ENCODE results near the gene ROCK2. TPM values are rescaled to one million over a fixed set of nuclear protein-coding genes. Genes with fewer than 3 reads are reported as not detected.
"Not testable (repeated sequence)": the region's sequence is repeated elsewhere in the genome, so short reads cannot be mapped to it uniquely, and the experiment has no call there.

The ROCK2 gene
- total RNA-seq, 1 experiment from 2014 or later, result 36.7 TPM

DNA sequence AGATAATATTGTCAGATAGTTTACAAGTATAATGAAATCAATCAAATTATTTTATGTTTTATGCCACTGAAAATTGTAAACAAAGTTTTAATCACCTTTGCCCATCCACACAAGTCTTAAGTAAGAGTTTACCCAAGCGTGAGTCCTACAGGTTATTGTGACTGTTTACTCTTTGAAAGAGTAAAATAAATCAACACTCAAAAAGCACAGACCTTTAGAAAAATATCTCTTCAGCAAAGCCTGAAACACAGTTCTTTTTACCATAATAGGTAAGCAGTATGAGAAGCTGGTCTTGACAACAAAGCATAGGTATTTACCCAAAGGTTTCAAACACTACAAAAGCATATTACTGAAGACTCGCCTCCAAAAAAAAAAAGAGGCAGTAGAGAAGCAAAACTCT lies 3.7 kb downstream of the ROCK2 start:
- no peak for DNase-seq (ENCODE audit: low read depth)

DNA sequence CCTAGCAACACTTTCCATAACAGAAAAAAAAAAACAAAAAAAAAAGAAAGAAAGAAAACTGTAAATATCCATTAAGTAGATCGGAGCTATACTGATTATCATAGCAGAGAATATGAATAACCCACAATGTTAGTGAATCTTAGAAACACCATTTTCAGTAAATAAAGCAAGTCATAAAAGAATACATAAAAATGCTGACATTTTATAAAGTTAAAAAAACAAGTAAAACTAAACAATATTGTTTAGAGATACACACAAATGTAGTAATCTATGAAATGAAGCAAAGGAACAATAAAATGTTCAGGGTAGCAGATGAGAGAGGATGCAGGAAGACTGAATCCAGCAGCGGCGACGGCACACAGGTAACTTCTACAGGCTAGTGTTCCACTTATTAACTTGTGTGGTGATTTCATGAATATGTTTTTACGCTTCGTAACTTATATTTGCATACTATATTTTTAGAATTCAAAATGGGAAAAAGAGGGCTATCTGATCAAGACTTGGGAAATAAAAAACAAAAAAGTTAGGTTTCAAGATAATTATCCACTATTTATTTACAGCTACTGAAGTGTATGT lies 4.8 kb downstream of the ROCK2 start:
- no peak for DNase-seq (ENCODE audit: low read depth)

DNA sequence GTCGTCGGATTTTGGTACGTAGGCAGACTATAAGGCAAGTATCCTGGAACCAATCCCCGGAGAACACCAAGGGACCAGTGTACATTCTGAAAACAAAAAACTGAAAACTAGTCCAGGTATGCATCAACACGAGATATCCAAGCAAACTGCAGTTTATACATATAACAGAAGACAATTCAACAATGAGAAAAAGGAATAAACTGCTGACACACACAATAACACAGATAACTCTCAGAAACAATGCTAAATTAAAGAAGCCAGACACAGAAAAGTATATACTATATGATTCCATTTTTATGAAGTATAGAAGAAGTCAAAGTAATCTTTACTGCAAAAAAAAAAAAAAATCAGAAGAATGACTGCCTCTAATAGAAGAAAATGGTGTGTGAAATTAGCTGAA lies 5.9 kb downstream of the ROCK2 start:
- DNase-seq (ENCODE audit: low read depth), result no peak

DNA sequence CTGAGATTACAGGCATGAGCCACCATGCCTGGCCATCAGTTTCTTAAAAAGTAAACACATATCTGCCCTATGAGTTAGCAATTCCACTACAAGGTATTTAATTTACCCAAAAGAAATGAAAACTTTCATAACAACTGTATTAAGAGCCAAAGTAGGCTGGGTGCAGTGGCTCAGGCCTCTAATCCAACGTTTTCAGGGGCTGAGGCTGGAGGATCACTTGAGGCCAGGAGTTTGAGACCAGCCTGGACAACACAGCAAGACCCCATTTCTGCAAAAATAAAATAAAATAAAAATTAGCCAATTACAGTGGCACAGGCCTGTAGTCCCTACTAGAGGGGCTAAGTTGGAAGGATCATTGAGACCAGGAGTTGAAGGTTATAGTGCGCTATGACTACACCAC lies 6.5 kb downstream of the ROCK2 start:
- no peak for DNase-seq (ENCODE audit: low read depth)

DNA sequence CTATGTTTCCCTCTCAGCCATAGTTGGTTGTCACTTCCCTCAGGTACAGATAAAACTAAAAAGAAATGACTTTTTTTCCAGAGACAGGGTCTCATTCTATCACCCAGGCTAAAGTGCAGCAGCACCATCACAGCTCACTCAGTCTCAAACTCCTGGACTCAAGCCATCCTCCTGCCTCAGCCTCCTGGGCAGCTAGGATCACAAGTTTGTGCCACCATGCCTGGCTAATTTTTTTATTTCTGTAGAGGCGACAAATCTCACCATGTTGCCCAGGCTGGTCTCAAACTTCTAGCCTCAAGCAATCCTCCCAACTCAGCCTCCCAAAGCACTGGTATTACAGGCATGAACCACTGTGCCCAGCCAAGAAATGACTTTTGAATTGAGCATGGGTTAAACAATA lies 8.2 kb downstream of the ROCK2 start:
- no peak for DNase-seq (ENCODE audit: low read depth)

DNA sequence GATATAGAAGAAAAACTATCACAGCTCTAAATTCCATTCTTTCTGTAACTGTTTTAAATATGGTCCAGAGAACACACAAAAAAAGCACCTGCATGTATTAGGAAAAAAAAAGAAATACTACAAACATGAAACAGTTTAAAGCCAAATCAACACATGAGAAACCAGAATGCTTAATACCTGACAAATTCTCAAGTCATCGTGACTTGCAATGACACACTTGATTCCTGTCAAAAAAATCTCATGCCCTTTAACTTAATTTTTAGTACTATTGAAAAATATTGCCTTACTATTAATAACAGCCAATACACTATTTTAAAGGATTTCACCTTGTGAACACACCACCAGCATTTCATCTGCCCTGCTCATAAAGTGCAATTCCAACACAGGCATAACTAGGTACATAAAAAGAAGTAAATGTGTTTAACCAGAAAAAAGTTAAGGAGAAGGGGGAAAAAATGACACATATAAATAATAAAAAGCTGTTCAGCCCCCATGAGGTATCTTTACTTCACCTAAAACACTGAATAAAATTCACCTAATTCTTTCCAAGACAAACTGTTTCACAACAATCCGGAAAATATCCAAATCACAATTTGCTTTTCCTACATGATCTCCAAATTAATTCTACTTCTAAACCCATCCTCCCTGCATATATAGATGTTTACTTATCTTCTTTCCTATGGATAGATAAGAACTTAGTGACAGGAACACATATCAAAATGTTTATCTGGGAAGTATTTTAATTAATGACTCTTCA lies 10.8 kb downstream of the ROCK2 start:
- DNase-seq (ENCODE audit: low read depth), result no peak

DNA sequence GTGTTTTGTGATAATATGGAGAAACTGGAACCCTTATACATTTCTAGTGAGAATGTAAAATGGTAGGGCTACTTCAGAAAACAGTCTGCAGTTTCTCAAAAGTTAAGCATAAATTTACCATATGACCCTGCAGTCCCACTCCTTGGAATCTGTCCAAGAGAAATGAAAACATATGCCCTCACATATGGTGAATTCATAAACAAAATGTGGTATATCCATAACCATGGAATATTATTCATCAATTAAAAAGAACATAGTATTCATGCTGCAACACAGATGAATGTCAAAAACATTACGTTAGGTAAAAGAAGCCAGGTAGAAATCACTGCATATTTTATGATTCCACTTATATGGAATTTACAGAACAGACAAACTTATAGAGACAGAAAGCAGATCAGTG lies 11.8 kb downstream of the ROCK2 start:
- DNase-seq (ENCODE audit: low read depth), result no peak

DNA sequence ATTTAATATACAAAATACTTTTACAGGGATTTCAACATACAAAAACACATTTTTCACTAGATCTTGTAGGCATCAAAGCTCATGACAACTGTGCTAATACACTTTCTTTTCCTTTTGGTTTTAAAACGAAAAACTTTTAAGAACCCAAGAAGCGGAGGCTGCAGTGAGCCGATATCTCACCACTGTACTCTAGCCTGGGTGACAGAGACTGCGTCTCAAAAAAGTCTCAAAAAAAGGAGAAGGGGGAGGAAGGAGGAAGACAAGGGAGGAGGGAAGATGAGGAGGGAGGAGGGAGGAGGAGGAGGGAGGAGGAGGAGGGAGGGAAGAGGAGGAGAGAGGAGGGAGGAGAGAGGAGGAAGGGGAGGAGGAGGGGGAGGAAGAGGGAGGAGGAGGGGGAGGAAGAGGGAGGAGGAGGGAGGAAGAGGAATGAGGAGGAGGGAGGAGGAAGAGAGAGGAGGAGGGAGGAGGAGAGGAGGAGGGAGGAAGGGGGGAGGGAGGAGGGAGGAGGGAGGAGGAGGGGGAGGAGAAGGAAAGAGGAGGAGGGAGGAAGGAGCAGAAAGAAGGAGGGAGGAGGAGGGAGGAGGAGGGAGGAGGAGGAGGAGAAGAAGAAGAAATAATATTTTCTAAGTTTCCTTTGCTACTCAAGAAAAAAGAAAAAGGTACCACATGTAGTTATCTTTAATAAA lies 13.8 kb downstream of the ROCK2 start:
- no peak for DNase-seq (ENCODE audit: low read depth)

DNA sequence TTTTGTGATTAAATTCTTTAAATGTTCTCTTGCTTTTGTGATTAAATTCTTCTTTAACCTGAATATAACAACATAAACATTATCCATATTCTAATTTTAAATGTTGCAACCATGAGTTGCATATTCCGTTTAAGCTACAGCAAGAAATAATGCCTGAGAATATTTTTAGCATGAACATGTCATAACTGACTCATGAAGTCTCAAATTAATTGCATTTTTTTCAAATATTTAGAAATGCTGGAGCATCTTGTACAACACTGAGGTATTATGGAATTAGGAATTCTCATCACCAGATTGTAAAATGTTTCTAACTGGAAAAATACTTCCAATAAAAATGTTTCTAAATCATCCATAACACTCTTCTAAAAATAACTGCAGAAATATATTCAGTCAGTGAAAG lies 14.7 kb downstream of the ROCK2 start:
- DNase-seq (ENCODE audit: low read depth), result no peak

DNA sequence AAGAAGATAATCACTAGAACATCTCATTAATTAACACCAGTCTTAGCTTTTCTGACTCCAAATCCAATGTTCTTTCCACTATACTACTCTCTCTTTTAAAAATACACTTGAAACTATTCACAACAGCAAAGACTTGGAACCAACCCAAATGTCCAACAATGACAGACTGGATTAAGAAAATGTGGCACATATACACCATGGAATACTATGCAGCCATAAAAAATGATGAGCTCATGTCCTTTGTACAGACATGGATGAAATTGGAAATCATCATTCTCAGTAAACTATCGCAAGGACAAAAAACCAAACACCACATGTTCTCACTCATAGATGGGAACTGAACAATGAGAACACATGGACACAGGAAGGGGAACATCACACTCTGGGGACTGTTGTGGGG lies 15.9 kb downstream of the ROCK2 start:
- not testable (repeated sequence) for DNase-seq (ENCODE audit: low read depth)

DNA sequence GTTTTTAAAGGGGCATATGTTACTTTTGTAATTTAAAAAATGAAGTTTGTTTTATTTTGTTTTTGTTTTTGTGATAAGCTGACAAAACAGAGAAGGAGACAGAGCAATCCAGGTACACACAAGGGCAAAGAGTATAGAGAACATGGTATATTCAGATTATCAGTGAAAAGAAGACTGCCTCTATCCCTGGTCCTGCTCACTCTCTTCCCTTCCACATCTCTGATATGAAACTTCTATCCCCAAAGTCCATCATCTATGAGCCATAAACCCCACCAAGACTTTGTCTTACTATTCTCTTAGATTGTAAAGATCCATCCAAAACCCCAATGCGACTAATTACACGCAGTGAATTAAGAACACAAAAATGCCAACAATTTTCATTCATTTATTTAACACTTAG lies 16.6 kb downstream of the ROCK2 start:
- DNase-seq (ENCODE audit: low read depth), result no peak

DNA sequence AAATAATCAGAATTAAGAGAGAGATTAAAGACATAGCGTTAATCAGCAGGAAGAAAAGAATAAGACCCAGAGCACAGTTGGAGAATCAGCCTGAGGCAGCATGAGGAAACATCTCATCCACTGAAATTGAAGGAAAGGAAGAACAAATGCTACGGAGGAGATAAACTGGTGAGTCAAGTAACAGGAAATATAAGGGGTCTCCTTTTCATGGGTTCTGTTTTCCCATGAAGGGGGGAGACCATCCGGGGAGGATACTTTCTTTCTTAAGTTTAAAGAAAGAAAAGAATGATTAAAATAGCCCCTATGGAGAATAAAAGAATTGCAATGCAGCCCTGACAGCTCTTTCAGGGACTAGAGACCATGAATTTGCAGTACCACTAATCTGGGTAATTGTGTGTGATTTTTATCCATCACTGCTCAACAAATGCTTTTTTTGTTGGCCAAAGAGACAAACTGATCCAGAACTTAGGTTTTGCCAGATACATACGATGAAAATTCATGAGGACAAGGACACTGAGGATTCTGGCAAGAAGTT lies 17.7 kb downstream of the ROCK2 start:
- DNase-seq (ENCODE audit: low read depth), result no peak

DNA sequence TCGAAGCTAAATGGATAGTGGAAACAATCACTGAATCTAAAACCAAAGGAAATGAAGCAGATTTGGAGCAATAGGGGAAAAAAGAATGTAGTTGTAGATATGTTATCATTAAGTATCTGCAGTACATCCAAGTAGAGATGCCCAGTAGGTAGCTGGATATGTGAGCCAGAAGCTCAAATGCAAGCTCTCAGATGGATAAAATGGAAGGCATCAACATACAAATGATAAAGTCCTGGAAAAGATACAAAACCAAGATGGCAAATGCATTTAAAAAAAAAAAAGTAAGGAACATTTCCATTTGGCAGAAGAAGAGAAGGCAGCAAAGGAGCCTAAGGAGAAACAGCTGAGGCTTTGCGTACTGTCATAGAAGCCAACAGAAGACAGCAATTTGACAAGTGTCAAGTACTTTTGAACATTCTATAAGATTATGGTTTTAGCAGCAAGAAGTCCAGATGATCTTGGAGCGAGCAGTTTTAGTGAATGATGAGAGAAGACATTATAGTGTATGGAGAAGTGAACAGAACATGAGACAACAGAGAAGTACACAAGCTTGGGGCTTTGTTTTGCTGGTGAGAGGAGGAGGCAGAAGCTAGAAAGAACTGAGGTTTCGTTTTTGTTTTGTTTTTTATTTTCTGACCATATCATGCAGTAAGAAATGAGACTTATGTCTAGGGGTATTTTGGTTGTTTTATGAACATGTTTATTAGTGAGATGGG lies 18.3 kb downstream of the ROCK2 start:
- DNase-seq (ENCODE audit: low read depth), result no peak

DNA sequence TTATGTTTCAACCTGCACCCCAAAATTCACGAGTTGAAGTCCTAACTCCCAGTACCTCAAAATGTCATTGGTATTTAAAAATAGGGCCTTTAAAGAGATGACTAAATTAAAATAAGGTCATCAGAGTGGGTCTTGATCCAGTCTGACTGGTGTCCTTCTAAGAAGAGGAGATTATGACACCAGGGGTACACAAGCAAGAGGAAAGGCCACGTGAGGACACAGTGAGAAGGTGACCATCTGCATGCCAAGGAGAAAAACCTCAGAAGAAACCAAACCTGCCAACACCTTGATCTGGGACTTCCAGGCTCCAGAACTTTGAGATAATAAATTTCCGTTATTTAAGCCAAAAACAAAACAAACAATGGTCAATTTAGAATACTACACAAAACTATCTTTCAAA lies 22.6 kb downstream of the ROCK2 start:
- no peak for DNase-seq (ENCODE audit: low read depth)

DNA sequence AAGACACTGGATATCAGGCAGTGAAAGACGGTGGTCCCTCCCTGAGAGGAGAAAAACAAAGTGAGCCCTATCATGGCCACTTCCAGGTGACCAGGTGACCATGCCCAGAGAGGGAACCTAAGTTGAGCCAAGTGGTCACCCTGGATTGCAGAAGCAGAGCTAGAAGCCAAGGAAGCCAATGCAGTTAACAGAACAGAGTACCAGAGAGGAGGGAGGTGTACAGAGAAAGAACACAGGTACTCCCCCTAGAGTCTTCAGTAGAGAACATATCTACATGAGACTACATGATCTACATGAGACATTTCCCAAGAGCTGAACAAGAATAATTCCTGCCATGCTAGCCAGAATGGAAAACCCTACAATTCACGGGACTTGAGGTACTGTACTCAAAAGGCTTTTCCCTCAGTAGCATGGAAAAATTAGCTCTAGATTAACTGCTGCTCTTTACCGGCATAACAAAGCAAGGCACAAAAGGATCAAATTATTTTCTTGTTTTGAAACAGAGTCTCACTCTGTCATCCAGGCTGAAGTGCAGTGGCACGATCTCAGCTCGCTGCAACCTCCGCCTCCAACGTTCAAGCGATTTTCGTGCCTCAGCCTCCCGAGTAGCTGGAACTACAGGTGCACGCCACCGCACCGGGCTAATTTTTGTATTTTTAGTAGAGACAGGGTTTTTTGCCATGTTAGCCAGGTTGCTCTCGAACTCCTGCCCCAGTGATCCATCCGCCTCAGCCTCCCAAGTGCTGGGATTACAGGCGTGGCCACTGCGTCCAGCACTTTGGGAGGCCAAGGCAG lies 23.5 kb downstream of the ROCK2 start:
- no peak for DNase-seq (ENCODE audit: low read depth)

DNA sequence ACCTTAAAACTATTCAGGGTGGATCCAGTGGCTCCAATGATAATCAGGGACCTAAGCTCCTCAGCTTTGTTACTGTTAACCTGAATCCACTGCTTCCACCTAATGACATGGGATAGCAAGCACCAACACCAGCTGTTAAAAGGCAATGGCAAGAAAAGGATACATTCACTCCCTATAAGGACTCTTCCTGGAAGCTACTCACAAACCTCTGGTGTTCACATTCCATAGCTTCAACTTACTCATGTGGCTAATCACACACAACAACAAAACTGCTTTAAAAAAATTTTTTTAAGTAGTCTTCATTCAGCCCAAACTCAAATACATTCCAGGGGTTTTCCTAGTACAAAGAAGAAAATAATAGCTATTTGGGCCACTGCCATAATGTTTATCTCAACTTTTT lies 24.5 kb downstream of the ROCK2 start:
- DNase-seq (ENCODE audit: low read depth), result no peak

DNA sequence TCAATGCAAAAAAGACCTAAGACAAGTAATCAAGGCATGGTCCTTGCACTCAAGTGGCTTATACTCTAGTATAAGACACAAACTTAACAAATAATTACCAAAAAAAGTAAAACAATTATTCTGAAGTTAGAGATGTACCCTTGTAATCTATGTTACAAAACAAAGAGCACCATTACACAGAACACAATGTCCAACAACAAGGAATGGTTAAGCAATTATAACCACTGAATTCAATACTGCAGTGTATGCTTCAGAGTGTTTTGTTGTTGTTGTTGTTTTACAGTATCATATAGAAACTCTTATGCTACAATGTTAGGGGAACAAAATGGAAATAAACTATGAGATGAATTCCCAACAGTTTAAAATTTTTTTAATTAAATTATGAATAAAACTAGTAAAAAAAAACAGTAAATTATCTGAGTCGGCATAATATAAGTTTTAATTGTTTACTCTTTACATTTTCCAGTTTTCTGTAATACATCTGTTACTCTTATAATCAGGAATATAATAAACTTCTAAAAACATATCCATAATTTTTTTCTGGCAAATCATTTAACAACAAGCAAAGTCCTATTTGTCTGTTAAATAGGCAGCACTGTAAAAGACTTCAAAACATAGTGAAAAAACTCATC lies 29.2 kb downstream of the ROCK2 start:
- DNase-seq (ENCODE audit: low read depth), result no peak

DNA sequence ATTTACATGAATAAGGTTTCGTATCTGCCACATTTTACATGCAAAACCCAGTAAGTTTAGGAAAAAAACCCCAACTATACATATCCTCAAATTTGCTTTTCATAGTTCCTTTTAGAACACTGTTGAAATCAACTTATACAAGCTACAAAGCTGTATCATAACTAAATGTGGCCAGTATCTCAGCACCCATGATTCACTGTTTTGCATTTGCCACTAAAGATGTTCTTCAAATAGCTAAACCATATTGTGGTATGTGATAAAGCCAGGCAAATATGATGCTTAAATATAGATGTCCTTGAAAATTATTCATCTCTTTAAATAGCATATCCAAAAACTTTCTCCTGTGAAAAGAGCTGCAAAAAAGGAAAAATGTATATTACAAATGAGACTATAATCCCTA lies 29.9 kb downstream of the ROCK2 start:
- DNase-seq (ENCODE audit: low read depth), result no peak

DNA sequence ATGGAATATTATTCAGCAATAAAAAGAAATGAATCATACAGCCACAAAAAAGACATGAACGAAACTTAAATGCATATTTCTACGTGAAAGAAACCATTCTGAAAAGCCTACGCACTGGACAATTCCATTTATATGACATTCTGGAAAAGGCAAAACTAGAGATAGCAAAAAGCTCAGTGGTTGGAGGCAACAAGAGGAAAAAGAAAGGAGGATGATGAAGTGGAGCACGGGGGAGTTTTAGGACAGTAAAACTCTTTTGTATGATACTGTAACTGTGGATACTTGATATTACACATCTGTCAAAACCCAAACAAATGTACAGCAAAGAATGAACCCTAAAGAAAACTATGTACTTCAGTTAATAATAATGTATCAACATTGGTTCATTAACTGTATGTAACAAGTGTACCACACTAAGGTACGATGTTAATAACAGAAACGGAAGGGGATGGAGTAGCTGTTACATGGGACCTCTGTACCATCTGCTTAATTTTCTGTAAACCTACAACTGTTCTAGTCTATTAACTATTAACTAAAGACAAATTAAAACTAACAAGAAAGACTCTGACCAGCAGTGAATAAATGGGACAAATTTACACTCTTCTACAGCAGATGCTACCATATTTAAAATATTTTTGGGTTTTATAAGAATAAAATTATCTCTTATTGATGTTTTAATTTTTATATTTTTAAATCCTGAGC lies 31.5 kb downstream of the ROCK2 start:
- no peak for DNase-seq (ENCODE audit: low read depth)

DNA sequence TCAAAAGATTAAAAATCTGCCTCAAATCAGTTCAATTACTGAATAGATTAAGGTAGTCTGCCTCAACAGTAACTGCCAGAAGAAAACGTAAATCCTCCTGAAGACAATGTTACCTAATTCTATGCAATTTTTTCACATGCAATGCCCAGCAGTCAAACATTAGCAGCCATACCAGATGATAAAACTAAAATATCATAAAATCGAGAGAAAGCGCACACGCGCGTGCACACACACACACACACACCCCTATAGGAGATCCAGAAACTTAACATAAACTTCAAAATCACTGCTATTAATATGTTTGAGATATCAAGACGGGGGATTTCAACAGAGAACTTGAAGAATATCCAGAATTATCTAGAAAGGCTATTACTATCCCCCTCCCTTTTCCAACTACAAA lies 32.9 kb downstream of the ROCK2 start:
- DNase-seq (ENCODE audit: low read depth), result no peak

Measured in Daoy (cell line).